Measurements from ENCODE around the gene RND1.

Gene RND1

GRCh38 chr12:48827513-48828096, 38.1 kb downstream of the RND1 start:
- no peak for DNase-seq (ENCODE audit: low spot score)

- no peak for DNase-seq (ENCODE audit: low spot score)
Measured at GRCh38 chr12:48827026-48827425, 38.6 kb downstream of the RND1 start.

- DNase-seq (ENCODE audit: low spot score): peak; percentile 75
Measured at GRCh38 chr12:48826209-48826855, 39.3 kb downstream of the RND1 start.

- no peak for DNase-seq (ENCODE audit: low spot score)
Measured at GRCh38 chr12:48824905-48825304, 40.8 kb downstream of the RND1 start.

GRCh38 chr12:48824112-48824511, 41.6 kb downstream of the RND1 start:
- DNase-seq (ENCODE audit: low spot score): no peak

- no peak for DNase-seq (ENCODE audit: low spot score)
Measured at GRCh38 chr12:48823281-48823680, 42.4 kb downstream of the RND1 start.

GRCh38 chr12:48822711-48823110, 43.0 kb downstream of the RND1 start:
- no peak for DNase-seq (ENCODE audit: low spot score)

GRCh38 chr12:48822139-48822538, 43.5 kb downstream of the RND1 start:
- no peak for DNase-seq (ENCODE audit: low spot score)

GRCh38 chr12:48819986-48820725, 45.5 kb downstream of the RND1 start:
- DNase-seq (ENCODE audit: low spot score): no peak

GRCh38 chr12:48818831-48819590, 46.7 kb downstream of the RND1 start:
- no peak for DNase-seq (ENCODE audit: low spot score)

GRCh38 chr12:48817873-48818830, 47.5 kb downstream of the RND1 start, which contains the start of gene CACNB3:
CACNB3 (plus strand) TSS chr12:48818496; CDS start chr12:48818930, 434 bp downstream.
- peak; percentile 78 for DNase-seq (ENCODE audit: low spot score)

GRCh38 chr12:48816143-48816854, 49.4 kb downstream of the RND1 start:
- DNase-seq (ENCODE audit: low spot score): peak; percentile 14

- DNase-seq (ENCODE audit: low spot score): peak; percentile 83
Measured at GRCh38 chr12:48815126-48816110, 50.3 kb downstream of the RND1 start.

- DNase-seq (ENCODE audit: low spot score): peak; percentile 83
Measured at GRCh38 chr12:48814262-48815125, 51.2 kb downstream of the RND1 start.

GRCh38 chr12:48813465-48814261, 52.0 kb downstream of the RND1 start:
- no peak for DNase-seq (ENCODE audit: low spot score)

GRCh38 chr12:48812389-48812788, 53.3 kb downstream of the RND1 start:
- no peak for DNase-seq (ENCODE audit: low spot score)

GRCh38 chr12:48811437-48812090, 54.1 kb downstream of the RND1 start:
- DNase-seq (ENCODE audit: low spot score): no peak
